LNCaP clone FGC (cell line): Measurements from ENCODE around the gene RIN3.

Experiments used
- DNase-seq: peaks from one replicate; pipeline ENCODE4 v3.0.0-alpha.2; 2011; ENCODE audit warnings: low read depth
- H3K4me3 ChIP-seq: 2 replicates; pipeline ENCODE4 v1.5.1; 2011; ENCODE audit warnings: mild to moderate bottlenecking, low read depth, low read length, control low read depth
- CTCF ChIP-seq: IDR thresholded peaks from 2 replicates; pipeline ENCODE4 v1.5.1; 2012; ENCODE audit warnings: mild to moderate bottlenecking; ENCODE audit not compliant: control insufficient read depth, insufficient read depth; ENCODE audit errors: extremely low read depth

The RIN3 gene

GRCh38 chr14:92600318-92601053, 86.9 kb downstream of the RIN3 start:
- no peak for DNase-seq
- TF ChIP-seq CTCF: no peak
- no peak overlapping the region for H3K4me3 ChIP-seq

- no peak for DNase-seq
- H3K4me3 ChIP-seq: no peak overlapping the region
- TF ChIP-seq CTCF: no peak
Observed at GRCh38 chr14:92601131-92601710, 87.6 kb downstream of the RIN3 start.

- no peak overlapping the region for H3K4me3 ChIP-seq
- no peak for DNase-seq
- TF ChIP-seq CTCF: no peak
Observed at GRCh38 chr14:92601757-92602417, 88.3 kb downstream of the RIN3 start.

GRCh38 chr14:92603309-92604242, 90.0 kb downstream of the RIN3 start:
- peak; percentile 41 for DNase-seq
- TF ChIP-seq CTCF: peak; percentile 69
- no peak overlapping the region for H3K4me3 ChIP-seq

- no peak for TF ChIP-seq CTCF
- DNase-seq: no peak
- no peak overlapping the region for H3K4me3 ChIP-seq
Observed at GRCh38 chr14:92605274-92605940, 91.8 kb downstream of the RIN3 start.

- H3K4me3 ChIP-seq: no peak overlapping the region
- TF ChIP-seq CTCF: no peak
- DNase-seq: no peak
Observed at GRCh38 chr14:92607251-92607650, 93.7 kb downstream of the RIN3 start.
